IPS-18a (cell line): ENCODE results near the gene TBC1D8.

Source experiments
- H3K27ac ChIP-seq: one replicate; pipeline ENCODE4 v1.5.1; 2013; ENCODE audit warnings: low read length
- H3K27me3 ChIP-seq: one replicate; pipeline ENCODE4 v1.6.1; 2013; ENCODE audit warnings: mild to moderate bottlenecking, low read length; ENCODE audit not compliant: control insufficient read depth, insufficient read depth
- H3K36me3 ChIP-seq: one replicate; pipeline ENCODE4 v1.6.1; 2013; ENCODE audit warnings: low read depth, low read length; ENCODE audit not compliant: control insufficient read depth
- H3K4me1 ChIP-seq: one replicate; pipeline ENCODE4 v1.6.1; 2013; ENCODE audit warnings: low read depth, low read length; ENCODE audit not compliant: control insufficient read depth
- H3K4me3 ChIP-seq: one replicate; pipeline ENCODE4 v1.5.1; 2013; ENCODE audit warnings: low read length
- H3K9ac ChIP-seq: one replicate; pipeline ENCODE4 v1.6.1; 2013; ENCODE audit warnings: mild to moderate bottlenecking, low read length, moderate library complexity
- H3K9me3 ChIP-seq: one replicate; pipeline ENCODE4 v1.6.1; 2013; ENCODE audit warnings: low read depth, low read length; ENCODE audit not compliant: control insufficient read depth

TBC1D8 gene

DNA sequence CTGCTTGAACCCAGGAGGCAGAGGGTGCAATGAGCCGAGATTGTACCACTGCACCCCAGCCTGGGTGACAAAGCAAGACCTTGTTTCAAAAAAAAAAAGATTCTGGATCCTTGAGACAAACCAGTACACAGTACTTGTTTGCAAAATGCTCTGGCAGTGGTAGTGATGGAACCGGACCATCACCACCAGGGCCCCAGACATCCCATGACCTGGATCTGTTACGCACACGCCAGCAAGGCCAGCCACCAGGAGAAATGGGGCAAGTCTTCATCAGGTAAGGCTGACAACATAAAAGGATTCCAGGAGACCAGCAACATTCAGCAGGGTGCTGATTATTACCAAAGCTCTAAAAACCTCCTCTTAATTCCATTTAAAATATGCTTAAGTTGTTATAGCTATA, 35.5 kb downstream of the TBC1D8 start:
- no peaks in the 10 kb centered on the region for H3K27me3 ChIP-seq

DNA sequence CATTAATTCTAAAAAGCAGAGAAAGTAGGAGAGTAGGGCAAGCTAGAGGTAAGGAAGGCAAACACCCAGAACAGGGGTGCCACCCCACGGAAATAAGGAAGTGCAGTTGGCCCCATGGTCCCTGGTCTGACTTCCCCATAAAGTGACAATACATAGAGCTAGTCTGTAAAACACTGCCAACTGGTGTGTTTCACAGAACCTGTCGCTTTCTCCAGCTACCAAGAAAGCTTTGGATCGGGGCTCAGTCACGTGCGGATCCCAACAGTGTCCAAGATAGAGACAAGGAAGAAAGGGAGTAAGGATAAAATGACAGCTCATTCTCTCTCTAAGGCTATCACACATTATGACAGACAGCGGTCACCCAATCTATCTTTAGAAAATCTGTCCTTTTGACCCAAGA, 36.4 kb downstream of the TBC1D8 start:
- Histone ChIP-seq H3K4me3 (no peak overlapping the region), H3K4me1 (peaks cover 37% of the 10 kb centered on the region), H3K9ac (no peak overlapping the region), H3K9me3 (no peaks in the 10 kb centered on the region), H3K36me3 (no peaks in the 10 kb centered on the region), H3K27me3 (no peaks in the 10 kb centered on the region), H3K27ac (no peak overlapping the region)

More for the DNA sequence above, 35.5 kb downstream of the TBC1D8 start:
- Histone ChIP-seq H3K36me3 (no peaks in the 10 kb centered on the region), H3K4me3 (no peak overlapping the region), H3K27ac (no peak overlapping the region), H3K9me3 (no peaks in the 10 kb centered on the region), H3K4me1 (peaks cover 37% of the 10 kb centered on the region), H3K9ac (no peak overlapping the region)

- peak overlapping the region; percentile 50 for H3K4me3 ChIP-seq
- H3K4me1 ChIP-seq, result peaks cover 37% of the 10 kb centered on the region
- peak overlapping the region; percentile 57 for H3K9ac ChIP-seq
- peak overlapping the region; percentile 78 for H3K27ac ChIP-seq
- H3K36me3 ChIP-seq, result no peaks in the 10 kb centered on the region
- H3K9me3 ChIP-seq, result no peaks in the 10 kb centered on the region
- H3K27me3 ChIP-seq, result no peaks in the 10 kb centered on the region
These were observed 36.9 kb downstream of the TBC1D8 start for GRCh38 chr2:101114268-101114783.

- peak overlapping the region; percentile 50 for H3K4me3 ChIP-seq
- no peaks in the 10 kb centered on the region for H3K9me3 ChIP-seq
- peak overlapping the region; percentile 57 for H3K9ac ChIP-seq
- H3K27me3 ChIP-seq, result no peaks in the 10 kb centered on the region
- peaks cover 37% of the 10 kb centered on the region for H3K4me1 ChIP-seq
- H3K27ac ChIP-seq, result peak overlapping the region; percentile 78
- H3K36me3 ChIP-seq, result no peaks in the 10 kb centered on the region
These were observed 37.5 kb downstream of the TBC1D8 start for GRCh38 chr2:101113441-101114267.

DNA sequence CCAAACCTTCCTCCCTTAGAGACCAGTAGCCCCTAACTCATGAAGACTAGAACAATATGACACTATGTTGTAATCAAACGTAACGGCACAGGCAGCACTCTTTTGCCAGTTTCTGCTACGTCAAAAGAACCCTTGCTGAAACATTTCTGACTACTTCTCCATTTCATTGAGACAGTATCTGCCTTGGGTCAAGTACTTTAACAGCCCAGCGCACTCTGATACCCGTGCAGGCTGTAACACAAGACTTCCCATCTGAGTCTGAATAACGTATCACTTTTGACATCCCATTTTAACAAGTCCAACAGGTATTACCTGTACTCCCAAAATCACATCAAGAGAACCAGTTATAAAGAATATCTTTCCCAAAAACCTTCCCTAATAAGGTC, 38.4 kb downstream of the TBC1D8 start:
- Histone ChIP-seq H3K4me3 (no peak overlapping the region), H3K36me3 (no peaks in the 10 kb centered on the region), H3K4me1 (peaks cover 37% of the 10 kb centered on the region), H3K27me3 (no peaks in the 10 kb centered on the region), H3K9me3 (no peaks in the 10 kb centered on the region), H3K27ac (no peak overlapping the region), H3K9ac (peak overlapping the region; percentile 57)

DNA sequence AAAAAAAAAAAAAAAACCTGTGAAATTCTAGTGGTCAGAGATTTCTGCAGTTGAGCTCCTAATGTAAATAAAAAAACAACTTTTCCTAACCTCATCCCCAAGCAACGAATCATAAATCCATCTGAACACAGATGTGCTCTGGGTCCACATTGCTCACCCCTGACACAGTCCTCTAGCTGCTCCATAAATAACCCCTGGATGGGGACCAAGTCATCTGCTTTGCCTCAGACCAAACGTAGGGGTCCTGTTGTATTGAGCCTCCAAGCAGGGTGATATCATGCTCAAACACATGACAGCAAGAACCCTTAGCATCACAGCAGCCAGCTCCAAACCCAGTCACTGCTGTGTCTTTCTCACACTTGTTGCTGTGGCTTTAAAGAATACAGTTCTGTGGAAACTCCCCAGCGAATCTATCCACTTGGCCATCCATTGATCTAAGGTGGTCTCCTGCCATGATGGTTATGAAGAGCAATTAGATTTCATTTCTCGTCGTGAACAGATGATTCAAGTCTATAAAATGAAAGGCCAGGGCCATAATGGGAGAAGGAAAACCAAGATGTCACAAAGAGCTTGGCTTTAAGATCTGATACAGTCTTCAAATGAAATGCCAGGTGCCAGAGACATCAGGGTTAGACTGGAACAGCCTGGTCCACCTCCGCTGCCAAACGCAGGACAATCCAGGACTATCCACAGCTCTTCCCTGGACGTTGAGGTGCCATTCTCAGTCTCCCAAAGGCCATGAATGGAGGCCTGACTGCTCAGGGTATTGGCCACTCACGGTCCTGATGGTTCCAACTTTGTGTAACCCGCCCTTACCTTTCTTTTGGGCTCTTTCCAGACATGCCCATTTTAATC, 39.0 kb downstream of the TBC1D8 start:
- H3K4me1 ChIP-seq, result peaks cover 37% of the 10 kb centered on the region
- H3K9me3 ChIP-seq, result no peaks in the 10 kb centered on the region
- H3K9ac ChIP-seq, result no peak overlapping the region
- H3K36me3 ChIP-seq, result no peaks in the 10 kb centered on the region
- no peaks in the 10 kb centered on the region for H3K27me3 ChIP-seq
- H3K4me3 ChIP-seq, result no peak overlapping the region
- no peak overlapping the region for H3K27ac ChIP-seq

- H3K27ac ChIP-seq, result no peak overlapping the region
- no peaks in the 10 kb centered on the region for H3K27me3 ChIP-seq
- H3K36me3 ChIP-seq, result no peaks in the 10 kb centered on the region
- H3K4me1 ChIP-seq, result peaks cover 41% of the 10 kb centered on the region
- no peak overlapping the region for H3K4me3 ChIP-seq
- H3K9ac ChIP-seq, result no peak overlapping the region
- no peaks in the 10 kb centered on the region for H3K9me3 ChIP-seq
These were observed 39.8 kb downstream of the TBC1D8 start for GRCh38 chr2:101111262-101111838.

GRCh38 chr2:101109451-101110118, 41.6 kb downstream of the TBC1D8 start:
- Histone ChIP-seq H3K9me3 (no peaks in the 10 kb centered on the region), H3K27me3 (no peaks in the 10 kb centered on the region), H3K4me1 (peaks cover 32% of the 10 kb centered on the region), H3K27ac (no peak overlapping the region), H3K4me3 (no peak overlapping the region), H3K36me3 (no peaks in the 10 kb centered on the region), H3K9ac (no peak overlapping the region)

DNA sequence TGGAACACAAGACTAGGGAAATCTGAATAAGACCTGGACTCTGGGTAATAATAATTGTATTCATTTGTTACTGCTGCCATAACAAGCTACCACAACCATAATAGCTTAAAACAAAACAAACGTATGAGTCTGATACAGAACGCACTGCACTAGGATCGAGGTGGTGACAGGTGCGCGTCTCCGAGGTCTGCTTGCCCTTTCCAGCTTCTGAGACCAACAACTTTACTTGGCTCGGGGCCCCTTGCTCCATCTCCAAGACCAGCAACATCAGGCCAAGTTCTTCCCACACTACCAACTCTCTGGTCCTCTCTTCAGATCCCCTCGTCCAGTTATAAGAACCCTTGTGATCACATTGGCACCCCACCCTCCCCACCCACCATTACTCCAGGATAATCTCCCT, 42.8 kb downstream of the TBC1D8 start:
- H3K36me3 ChIP-seq, result no peaks in the 10 kb centered on the region
- H3K27ac ChIP-seq, result no peak overlapping the region
- no peaks in the 10 kb centered on the region for H3K27me3 ChIP-seq
- H3K4me1 ChIP-seq, result peaks cover 20% of the 10 kb centered on the region
- H3K9ac ChIP-seq, result no peak overlapping the region
- H3K9me3 ChIP-seq, result no peaks in the 10 kb centered on the region
- H3K4me3 ChIP-seq, result no peak overlapping the region

- H3K9ac ChIP-seq, result no peak overlapping the region
- no peak overlapping the region for H3K4me3 ChIP-seq
- H3K4me1 ChIP-seq, result peaks cover 9% of the 10 kb centered on the region
- H3K36me3 ChIP-seq, result no peaks in the 10 kb centered on the region
- H3K27me3 ChIP-seq, result no peaks in the 10 kb centered on the region
- H3K9me3 ChIP-seq, result peaks cover 2% of the 10 kb centered on the region
- H3K27ac ChIP-seq, result no peak overlapping the region
These were observed 43.9 kb downstream of the TBC1D8 start for GRCh38 chr2:101107241-101107640.
